ENCODE data around the gene DBI. TPM values are rescaled to one million over a fixed set of nuclear protein-coding genes. Genes with fewer than 3 reads are reported as not detected.
"Not testable (repeated sequence)": the region's sequence is repeated elsewhere in the genome, so short reads cannot be mapped to it uniquely, and the experiment has no call there.

Gene DBI
- total RNA-seq, 1 experiment from 2014 or later, result 273 TPM

- CTCF ChIA-PET, result no interaction called here
- peaks cover 52% of the 10 kb centered on the region for H3K36me3 ChIP-seq (ENCODE audit: low read depth, low read length)
Observed at GRCh38 chr2:119371111-119371510, 4.3 kb downstream of the DBI start.

GRCh38 chr2:119372778-119373568 lies 6.2 kb downstream of the DBI start:
- Histone ChIP-seq H3F3A (ENCODE audit: low read length, unreplicated experiment) (no peaks in the 10 kb centered on the region), H3K27ac (ENCODE audit: low read length) (no peak overlapping the region), H3K4me3 (ENCODE audit: low read length) (no peak overlapping the region), H3K4me1 (ENCODE audit: insufficient read depth, low read length) (peaks cover 9% of the 10 kb centered on the region), H3K9me2 (replicated peaks; ENCODE audit: low read length) (no peaks in the 10 kb centered on the region), H3K36me3 (ENCODE audit: low read depth, low read length) (peaks cover 52% of the 10 kb centered on the region), H3K4me2 (ENCODE audit: low read length) (no peak overlapping the region), H3K27me3 (ENCODE audit: low read length) (no peaks in the 10 kb centered on the region), H4K20me1 (ENCODE audit: low read length) (peaks cover 11% of the 10 kb centered on the region), H3K9me3 (ENCODE audit: low read length) (no peaks in the 10 kb centered on the region), H3K9ac (ENCODE audit: low read length) (no peak overlapping the region), H2AFZ (ENCODE audit: low read length) (no peak overlapping the region), H3K79me2 (ENCODE audit: low read length) (peaks cover 14% of the 10 kb centered on the region)
- ATAC-seq (no peak), DNase-seq (no peak)
- TF ChIP-seq CTCF (conservative IDR thresholded peaks at IDR 0.05; ENCODE audit: low read depth, low read length), result no peak
- TF ChIP-seq EZH2 (IDR thresholded peaks at IDR 0.05; ENCODE audit: low read length, unreplicated experiment), result no peak
- no peak for TF ChIP-seq EZH2phosphoT487 (IDR thresholded peaks at IDR 0.05; ENCODE audit: borderline replicate concordance, low read length)
- ChIA-PET CTCF (no interaction called here), POLR2A (ENCODE audit: unreplicated experiment) (no interaction called here)
- BruUV-seq (replicated peaks), result no TSS peak
- intact Hi-C loops (cut with micrococcal nuclease), result no loop called here

More at GRCh38 chr2:119371111-119371510, 4.3 kb downstream of the DBI start:
- Histone ChIP-seq H3K4me3 (ENCODE audit: low read length) (no peak overlapping the region), H3K79me2 (ENCODE audit: low read length) (peaks cover 29% of the 10 kb centered on the region), H3F3A (ENCODE audit: low read length, unreplicated experiment) (no peaks in the 10 kb centered on the region), H2AFZ (ENCODE audit: low read length) (no peak overlapping the region), H3K9me2 (replicated peaks; ENCODE audit: low read length) (no peaks in the 10 kb centered on the region), H3K27me3 (ENCODE audit: low read length) (no peaks in the 10 kb centered on the region), H3K9me3 (ENCODE audit: low read length) (no peaks in the 10 kb centered on the region), H4K20me1 (ENCODE audit: low read length) (peaks cover 16% of the 10 kb centered on the region), H3K4me1 (ENCODE audit: insufficient read depth, low read length) (peaks cover 16% of the 10 kb centered on the region), H3K27ac (ENCODE audit: low read length) (no peak overlapping the region), H3K4me2 (ENCODE audit: low read length) (no peak overlapping the region), H3K9ac (ENCODE audit: low read length) (no peak overlapping the region)
- POLR2A ChIA-PET (ENCODE audit: unreplicated experiment), result no interaction called here
- no peak for DNase-seq
- intact Hi-C loops (cut with micrococcal nuclease), result no loop called here
- no TSS peak for BruUV-seq (replicated peaks)
- TF ChIP-seq EZH2 (IDR thresholded peaks at IDR 0.05; ENCODE audit: low read length, unreplicated experiment), result no peak
- no peak for TF ChIP-seq CTCF (conservative IDR thresholded peaks at IDR 0.05; ENCODE audit: low read depth, low read length)
- no peak for TF ChIP-seq EZH2phosphoT487 (IDR thresholded peaks at IDR 0.05; ENCODE audit: borderline replicate concordance, low read length)
- no peak for ATAC-seq

DNA sequence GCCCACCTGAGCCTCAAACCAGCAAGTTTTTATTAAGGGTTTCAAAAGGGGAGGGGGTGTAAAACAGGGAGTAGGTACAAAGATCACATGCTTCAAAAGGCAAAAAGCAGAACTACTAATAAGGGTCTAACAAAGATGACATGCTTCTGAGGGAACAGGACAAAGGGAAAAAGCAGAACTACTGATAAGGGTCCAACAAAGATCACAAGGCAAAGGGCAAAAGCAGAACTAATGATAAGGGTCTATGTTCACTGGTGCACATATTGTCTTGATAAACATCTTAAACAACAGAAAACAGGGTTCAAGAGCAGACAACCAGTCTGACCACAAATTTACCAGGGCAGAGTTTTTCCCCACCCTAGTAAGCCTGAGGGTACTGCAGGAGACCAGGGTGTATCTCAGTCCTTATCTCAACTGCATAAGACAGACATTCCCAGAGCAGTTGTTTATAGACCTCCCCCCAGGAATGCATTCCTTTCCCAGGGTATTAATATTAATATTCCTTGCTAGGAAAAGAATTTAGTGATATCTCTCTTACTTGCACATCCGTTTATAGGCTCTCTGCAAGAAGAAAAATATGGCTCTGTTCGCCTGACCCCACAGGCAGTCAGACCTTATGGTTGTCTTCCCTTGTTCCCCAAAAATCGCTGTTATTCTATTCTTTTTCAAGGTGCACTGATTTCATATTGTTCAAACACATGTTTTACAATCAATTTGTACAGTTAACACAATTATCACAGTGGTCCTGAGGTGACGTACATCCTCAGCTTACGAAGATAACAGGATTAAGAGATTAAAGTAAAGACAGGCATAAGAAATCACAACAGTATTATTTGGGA lies 7.3 kb downstream of the DBI start:
- H3K9me2 ChIP-seq (replicated peaks; ENCODE audit: low read length), result not testable (repeated sequence)

DNA sequence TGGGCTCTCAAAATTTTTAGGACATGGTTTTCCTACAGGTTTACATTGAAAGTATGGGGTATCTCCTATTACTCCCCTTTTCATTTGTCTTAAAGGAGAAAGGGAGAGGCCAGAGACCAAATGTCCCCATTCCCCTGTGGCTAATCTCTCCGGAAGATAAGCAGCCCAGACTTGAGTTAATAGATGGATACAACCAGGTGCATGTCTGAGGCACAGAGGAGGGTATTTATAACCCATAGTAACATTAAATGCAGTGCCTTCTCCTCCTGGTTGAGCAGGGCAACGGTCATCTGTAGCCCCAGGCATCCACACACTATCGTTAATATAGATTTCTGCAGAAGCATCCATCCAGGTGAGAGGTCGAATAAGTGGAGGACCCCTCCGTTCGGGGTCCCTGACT lies 9.6 kb downstream of the DBI start:
- H2AFZ ChIP-seq (ENCODE audit: low read length); H3K27me3 ChIP-seq (ENCODE audit: low read length); H3K9ac ChIP-seq (ENCODE audit: low read length); BruUV-seq (replicated peaks); intact Hi-C loops (cut with micrococcal nuclease); H3K9me3 ChIP-seq (ENCODE audit: low read length); H3K9me2 ChIP-seq (replicated peaks; ENCODE audit: low read length); H3K4me1 ChIP-seq (ENCODE audit: insufficient read depth, low read length); CTCF ChIA-PET; H3K27ac ChIP-seq (ENCODE audit: low read length); ATAC-seq; POLR2A ChIA-PET (ENCODE audit: unreplicated experiment); H3F3A ChIP-seq (ENCODE audit: low read length, unreplicated experiment); H3K79me2 ChIP-seq (ENCODE audit: low read length); H4K20me1 ChIP-seq (ENCODE audit: low read length); DNase-seq; H3K4me3 ChIP-seq (ENCODE audit: low read length); H3K4me2 ChIP-seq (ENCODE audit: low read length): not testable (repeated sequence)
- peaks cover 22% of the 10 kb centered on the region for H3K36me3 ChIP-seq (ENCODE audit: low read depth, low read length)

More for the DNA sequence above, 7.3 kb downstream of the DBI start:
- POLR2A ChIA-PET (ENCODE audit: unreplicated experiment); DNase-seq; H4K20me1 ChIP-seq (ENCODE audit: low read length); BruUV-seq (replicated peaks); H3K4me2 ChIP-seq (ENCODE audit: low read length); H3K27me3 ChIP-seq (ENCODE audit: low read length); H3K4me1 ChIP-seq (ENCODE audit: insufficient read depth, low read length); CTCF ChIA-PET; intact Hi-C loops (cut with micrococcal nuclease); H2AFZ ChIP-seq (ENCODE audit: low read length); H3F3A ChIP-seq (ENCODE audit: low read length, unreplicated experiment); H3K27ac ChIP-seq (ENCODE audit: low read length); H3K79me2 ChIP-seq (ENCODE audit: low read length); ATAC-seq; H3K9me3 ChIP-seq (ENCODE audit: low read length); H3K9ac ChIP-seq (ENCODE audit: low read length); H3K4me3 ChIP-seq (ENCODE audit: low read length): not testable (repeated sequence)
- peaks cover 42% of the 10 kb centered on the region for H3K36me3 ChIP-seq (ENCODE audit: low read depth, low read length)

Data from PC-3 (cell line).